HG03039 (cell line): ENCODE data around the gene NBPF1.
"Not testable (repeated sequence)": the region's sequence is repeated elsewhere in the genome, so short reads cannot be mapped to it uniquely, and the experiment has no call there.

Experiments
- ATAC-seq: cut with Tn5 transposase; IDR thresholded peaks from one replicate; pipeline ENCODE4 v1.9.1; 2021; ENCODE audit warnings: mild to moderate bottlenecking, moderate library complexity; ENCODE audit not compliant: unreplicated experiment

The NBPF1 gene

GRCh38 chr1:16553244-16553643 lies 60.1 kb downstream of the NBPF1 start:
- not testable (repeated sequence) for ATAC-seq

- ATAC-seq = not testable (repeated sequence)
Observed at GRCh38 chr1:16550212-16550918, 63.0 kb downstream of the NBPF1 start.

GRCh38 chr1:16549545-16549944 lies 63.8 kb downstream of the NBPF1 start:
- ATAC-seq = not testable (repeated sequence)

- ATAC-seq = not testable (repeated sequence)
Observed at GRCh38 chr1:16547502-16548241, 65.7 kb downstream of the NBPF1 start.

GRCh38 chr1:16545682-16546095 lies 67.7 kb downstream of the NBPF1 start:
- ATAC-seq = not testable (repeated sequence)

GRCh38 chr1:16540421-16540893 lies 72.9 kb downstream of the NBPF1 start:
- not testable (repeated sequence) for ATAC-seq

GRCh38 chr1:16537528-16537927 lies 75.8 kb downstream of the NBPF1 start:
- ATAC-seq = not testable (repeated sequence)

GRCh38 chr1:16536796-16537195 lies 76.6 kb downstream of the NBPF1 start:
- ATAC-seq = not testable (repeated sequence)

GRCh38 chr1:16535898-16536297 lies 77.5 kb downstream of the NBPF1 start:
- ATAC-seq = not testable (repeated sequence)

GRCh38 chr1:16535487-16535886 lies 77.9 kb downstream of the NBPF1 start:
- not testable (repeated sequence) for ATAC-seq

GRCh38 chr1:16534829-16535456 lies 78.4 kb downstream of the NBPF1 start:
- ATAC-seq = not testable (repeated sequence)

GRCh38 chr1:16534239-16534828 lies 79.0 kb downstream of the NBPF1 start:
- ATAC-seq = not testable (repeated sequence)

- ATAC-seq = not testable (repeated sequence)
Observed at GRCh38 chr1:16532235-16532991, 81.0 kb downstream of the NBPF1 start.

- not testable (repeated sequence) for ATAC-seq
Observed at GRCh38 chr1:16528338-16528737, 85.0 kb downstream of the NBPF1 start.

- ATAC-seq = not testable (repeated sequence)
Observed at GRCh38 chr1:16525769-16526168, 87.6 kb downstream of the NBPF1 start.

GRCh38 chr1:16521679-16522078 lies 91.7 kb downstream of the NBPF1 start:
- ATAC-seq = not testable (repeated sequence)

- no peak for ATAC-seq
Observed at GRCh38 chr1:16521288-16521583, 92.1 kb downstream of the NBPF1 start.

- ATAC-seq = not testable (repeated sequence)
Observed at GRCh38 chr1:16520435-16521287, 92.7 kb downstream of the NBPF1 start.

- not testable (repeated sequence) for ATAC-seq
Observed at GRCh38 chr1:16519255-16519951, 94.0 kb downstream of the NBPF1 start.
